ENCODE data around the gene MLLT10. TPM values are rescaled to one million over a fixed set of nuclear protein-coding genes. Genes with fewer than 3 reads are reported as not detected.

MLLT10 gene
- total and polyA plus RNA-seq, 2 of the 8 experiments (the other 6 are each of a cell fraction or from before 2014, with no cell fraction given) = 53.1 to 62.1 TPM

GRCh38 chr10:21520949-21521348, 13.1 kb upstream of the MLLT10 start (continued):
- TF ChIP-seq USF2 (IDR thresholded peaks at IDR 0.05; ENCODE audit: low read length) (no peak), KDM5A (IDR thresholded peaks at IDR 0.05; ENCODE audit: low read length) (no peak), RXRA (IDR thresholded peaks at IDR 0.05; ENCODE audit: insufficient read depth, low read depth, low read length) (no peak), POU5F1 (IDR thresholded peaks at IDR 0.05; ENCODE audit: low read depth, low read length) (no peak)
